Epithelial cell of proximal tubule (primary cell): Measurements from ENCODE around the gene GPR84. TPM values are rescaled to one million over a fixed set of nuclear protein-coding genes. Genes with fewer than 3 reads are reported as not detected.

ENCODE experiments used
- DNase-seq: peaks from one replicate; pipeline ENCODE4 v3.0.0-alpha.2; 2011; ENCODE audit warnings: low read depth
- H3K4me3 ChIP-seq: 2 replicates; pipeline ENCODE4 v1.5.1; 2011; ENCODE audit warnings: low read depth, mild to moderate bottlenecking, low read length
- CTCF ChIP-seq: conservative IDR thresholded peaks from 2 replicates; pipeline ENCODE4 v1.5.1; 2012; ENCODE audit warnings: low read depth, mild to moderate bottlenecking, low read length
- total RNA-seq: library from RNA; depleted of rRNA; stranded (reverse); fragments of >200 nt; gene quantifications from 2 replicates; pipeline ENCODE4 v1.2.3, GENCODE V29; 2015

Gene GPR84
- total RNA-seq, 1 donor from 2014 or later: not detected

DNA sequence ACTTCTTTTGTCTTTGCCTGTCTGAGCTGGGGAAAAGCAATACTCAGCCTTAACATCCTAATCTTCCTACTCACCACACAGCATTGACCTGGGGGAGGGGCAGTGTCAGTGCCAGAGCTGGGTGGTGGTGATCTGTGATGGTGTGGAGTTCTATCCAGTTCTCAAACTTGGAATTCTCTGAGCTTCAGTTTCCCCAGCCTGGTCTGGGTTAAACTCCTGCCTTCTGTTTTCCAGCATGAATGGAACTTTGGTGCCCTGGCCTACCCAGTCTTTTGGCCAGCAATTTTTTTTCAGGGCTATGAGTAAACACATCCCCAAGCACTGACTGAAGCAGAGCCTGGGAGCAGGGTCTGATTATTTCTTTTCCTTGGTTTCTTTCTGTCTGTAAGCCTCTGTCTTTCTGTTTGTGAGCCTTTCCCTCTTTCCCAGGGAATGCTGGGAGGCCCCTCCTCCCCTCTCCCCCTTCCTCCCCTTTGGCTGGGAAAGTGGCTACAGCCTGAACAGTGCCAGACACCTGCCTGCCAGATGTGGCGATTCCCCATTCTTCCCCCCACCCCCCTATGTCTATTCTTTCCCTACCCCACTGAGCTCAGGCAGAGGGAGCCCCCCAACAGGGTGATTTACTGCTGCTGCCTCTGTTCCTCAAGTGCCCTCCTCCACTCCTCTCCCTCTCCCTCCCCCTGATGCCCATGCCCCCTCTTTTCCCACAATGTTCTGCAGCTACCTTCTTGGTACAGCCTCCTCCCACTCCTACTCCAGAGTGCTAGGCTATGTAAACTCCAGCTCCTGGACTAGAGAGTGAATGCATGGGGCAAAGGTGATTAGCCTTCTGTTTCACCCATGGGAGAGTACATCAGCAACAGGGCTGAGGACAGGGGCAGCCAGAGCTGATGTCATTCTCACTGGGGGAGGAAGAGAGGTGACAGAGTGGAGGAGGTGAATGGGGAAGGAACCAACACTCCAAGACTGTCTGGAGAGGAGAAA is 11.1 kb downstream of the GPR84 start:
- no peak for DNase-seq
- no peak for TF ChIP-seq CTCF
- H3K4me3 ChIP-seq: no peak overlapping the region

DNA sequence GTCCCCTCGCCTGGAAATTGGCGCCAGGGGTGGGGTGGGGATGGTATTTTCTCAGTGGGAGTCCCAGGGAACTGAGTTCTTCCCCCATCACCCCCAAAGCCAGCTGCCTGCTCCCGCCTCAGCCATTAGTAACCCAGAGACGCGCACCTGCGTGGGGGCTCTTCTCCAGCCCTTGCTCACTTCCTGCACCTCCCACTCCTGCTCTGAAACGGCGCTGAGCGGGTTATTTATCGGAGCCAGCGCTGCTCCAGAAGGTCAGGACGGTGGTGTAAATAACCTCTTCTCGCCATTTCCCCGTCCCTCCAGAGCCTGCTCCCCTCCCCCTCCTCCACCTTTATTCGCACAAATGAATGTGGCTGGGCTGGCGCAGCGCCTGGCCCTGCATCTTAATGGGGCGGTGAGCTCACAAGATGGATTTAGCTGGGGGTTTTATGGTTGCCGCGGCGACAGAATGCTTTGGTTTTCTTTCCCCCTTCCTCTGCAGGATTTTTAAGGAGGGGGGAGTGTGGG is 12.2 kb downstream of the GPR84 start:
- TF ChIP-seq CTCF: no peak
- no peak for DNase-seq
- no peak overlapping the region for H3K4me3 ChIP-seq

DNA sequence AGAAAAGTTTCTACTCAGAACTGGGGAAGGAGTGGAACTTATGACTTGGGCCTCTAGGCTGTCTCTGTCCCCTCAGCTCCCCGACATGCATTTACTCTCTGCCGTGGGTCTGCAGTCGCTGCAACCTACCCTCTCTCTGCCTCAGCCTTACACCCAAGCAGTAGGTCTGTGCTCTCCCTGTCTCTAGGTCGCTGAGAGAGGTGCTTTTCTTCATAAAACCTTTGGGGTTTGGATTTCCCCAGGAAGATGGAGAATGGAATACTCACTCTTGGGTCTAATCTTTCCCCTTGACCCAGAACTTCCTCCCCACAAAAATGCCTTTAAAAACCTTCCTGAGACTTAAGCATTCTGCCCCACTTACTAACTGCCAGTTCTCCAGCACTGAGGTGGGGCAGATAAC is 12.9 kb downstream of the GPR84 start:
- no peak for DNase-seq
- no peak for TF ChIP-seq CTCF
- no peak overlapping the region for H3K4me3 ChIP-seq

DNA sequence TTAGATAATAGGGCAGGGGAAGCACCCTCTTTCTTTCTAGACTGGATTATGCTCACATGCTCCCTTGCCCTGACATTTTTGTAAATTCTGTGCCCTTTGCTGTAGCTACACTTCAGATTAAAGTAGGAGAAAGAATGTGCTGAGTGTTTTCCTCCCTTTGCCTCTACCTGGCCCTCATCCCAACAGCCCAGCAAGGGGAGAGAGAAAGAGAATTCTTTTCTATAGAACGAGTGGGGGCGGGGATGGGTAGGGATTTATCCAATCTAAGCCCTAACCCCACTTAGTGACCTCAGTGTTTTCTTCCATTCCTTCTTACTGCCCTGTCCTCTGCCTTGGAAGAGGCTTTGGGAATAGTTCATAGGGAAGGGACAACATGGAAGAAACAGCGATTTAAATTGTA is 13.5 kb downstream of the GPR84 start:
- no peak for DNase-seq
- no peak for TF ChIP-seq CTCF
- no peak overlapping the region for H3K4me3 ChIP-seq

DNA sequence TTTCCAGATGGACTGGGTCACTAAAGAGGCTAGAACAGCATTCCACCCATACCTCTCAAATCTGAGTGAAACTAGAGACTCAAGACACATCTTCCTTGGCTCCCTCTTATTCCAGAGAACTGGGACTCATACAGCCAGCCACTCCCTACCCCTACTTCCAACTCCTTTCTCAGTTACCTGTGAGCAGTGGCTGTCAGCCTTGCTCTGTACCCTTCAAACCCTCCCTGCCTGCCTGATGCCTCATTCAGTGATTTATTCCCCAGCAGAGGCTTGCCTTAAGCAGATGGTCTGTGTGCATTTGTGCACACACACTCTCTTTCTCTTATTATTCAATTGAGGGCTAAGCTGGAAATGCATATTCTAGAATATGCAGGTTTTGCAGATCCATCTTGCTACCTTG is 14.6 kb downstream of the GPR84 start:
- TF ChIP-seq CTCF: no peak
- DNase-seq: no peak

DNA sequence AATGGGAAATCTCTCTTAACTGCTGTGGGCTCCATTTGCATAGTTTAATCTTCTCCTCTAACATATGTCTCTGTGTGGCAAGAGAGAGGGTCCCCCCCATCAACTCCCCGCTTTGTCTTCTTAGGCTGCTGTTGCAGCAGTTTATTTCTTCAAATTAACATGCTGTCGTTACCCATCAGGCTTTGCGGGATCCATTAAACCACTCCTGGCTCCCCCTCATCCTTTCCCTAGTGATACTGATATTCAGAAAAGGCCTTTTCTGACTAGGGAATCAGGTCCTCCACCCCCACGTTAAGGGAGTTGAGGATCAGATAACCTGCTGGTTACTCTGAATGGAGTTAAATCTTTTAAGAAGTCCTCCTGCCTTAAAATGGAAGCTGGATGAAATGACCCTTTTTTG is 15.2 kb downstream of the GPR84 start:
- no peak for DNase-seq
- H3K4me3 ChIP-seq: no peak overlapping the region
- TF ChIP-seq CTCF: no peak

More for the DNA sequence above, 14.6 kb downstream of the GPR84 start:
- H3K4me3 ChIP-seq: no peak overlapping the region
